HG03064 (cell line): ENCODE results near the gene SC5D.
A peak's percentile ranks its signal among the peaks of the same experiment; 100 is the strongest.

Source experiments
- ATAC-seq: cut with Tn5 transposase; IDR thresholded peaks from one replicate; pipeline ENCODE4 v1.9.1; 2021; ENCODE audit warnings: low read depth; ENCODE audit not compliant: unreplicated experiment

Gene SC5D, protein sequence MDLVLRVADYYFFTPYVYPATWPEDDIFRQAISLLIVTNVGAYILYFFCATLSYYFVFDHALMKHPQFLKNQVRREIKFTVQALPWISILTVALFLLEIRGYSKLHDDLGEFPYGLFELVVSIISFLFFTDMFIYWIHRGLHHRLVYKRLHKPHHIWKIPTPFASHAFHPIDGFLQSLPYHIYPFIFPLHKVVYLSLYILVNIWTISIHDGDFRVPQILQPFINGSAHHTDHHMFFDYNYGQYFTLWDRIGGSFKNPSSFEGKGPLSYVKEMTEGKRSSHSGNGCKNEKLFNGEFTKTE

DNA sequence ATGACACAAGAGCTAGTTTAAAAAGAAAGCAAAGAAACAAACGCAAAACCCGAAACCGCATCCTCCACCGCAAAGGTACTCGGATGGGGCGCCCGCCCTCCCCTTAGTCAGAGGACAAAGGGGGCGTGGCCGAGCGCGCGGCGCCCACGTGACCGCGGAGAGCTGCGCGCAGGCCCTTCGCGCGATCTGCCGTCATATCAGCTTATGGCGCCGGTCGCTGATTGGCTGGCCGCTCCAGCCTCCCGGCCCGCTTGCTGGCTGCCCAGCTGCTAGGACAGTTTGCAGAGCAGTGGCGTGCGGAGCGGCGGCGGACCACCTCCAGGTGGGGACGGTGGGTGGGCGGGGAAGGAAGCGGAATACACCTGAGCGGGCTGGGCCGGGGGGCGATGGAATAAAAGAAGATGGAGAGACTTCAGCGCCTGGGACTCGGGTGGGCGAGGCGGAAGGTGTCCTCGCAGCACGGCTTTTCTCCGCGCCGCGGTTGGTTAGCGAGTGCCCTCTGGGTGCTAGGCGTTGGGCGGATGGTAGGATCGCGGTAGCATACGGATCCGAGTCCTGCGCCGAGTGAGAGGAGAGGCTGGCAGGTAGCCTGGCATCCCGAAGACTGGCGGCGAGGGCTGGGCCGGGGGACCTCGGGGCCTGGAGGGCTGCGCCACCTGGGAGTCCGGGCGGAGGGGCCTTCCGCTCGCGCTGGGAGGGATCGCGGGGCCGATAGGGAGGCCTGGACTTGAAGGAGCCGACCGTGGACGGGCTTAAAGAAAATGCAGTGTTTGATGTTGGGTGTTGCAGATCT lies at the start of gene SC5D:
SC5D (plus strand) TSS at position 277 of the 793 bp plus-strand sequence. CDS start 10,605 bp downstream, outside the sequence.
- ATAC-seq, result peak; percentile 93

DNA sequence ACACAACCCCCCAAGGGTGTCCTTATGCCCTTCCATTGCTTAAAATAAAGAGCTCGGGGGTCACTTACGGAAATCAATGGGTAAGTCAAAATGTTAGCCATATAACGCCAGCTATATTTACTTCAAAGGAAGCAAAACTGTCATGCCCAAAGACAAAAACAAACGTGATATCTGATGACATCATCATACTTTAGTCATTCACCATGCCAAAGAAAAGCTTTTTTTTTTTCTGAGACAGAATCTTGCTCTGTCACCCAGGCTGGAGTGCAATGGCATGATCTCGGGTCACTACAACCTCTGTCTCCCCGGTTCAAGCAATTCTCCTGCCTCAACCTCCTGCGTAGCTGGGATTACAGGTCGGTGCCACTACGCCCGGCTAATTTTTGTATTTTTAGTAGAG lies 47.7 kb upstream of the SC5D start:
- no peak for ATAC-seq

DNA sequence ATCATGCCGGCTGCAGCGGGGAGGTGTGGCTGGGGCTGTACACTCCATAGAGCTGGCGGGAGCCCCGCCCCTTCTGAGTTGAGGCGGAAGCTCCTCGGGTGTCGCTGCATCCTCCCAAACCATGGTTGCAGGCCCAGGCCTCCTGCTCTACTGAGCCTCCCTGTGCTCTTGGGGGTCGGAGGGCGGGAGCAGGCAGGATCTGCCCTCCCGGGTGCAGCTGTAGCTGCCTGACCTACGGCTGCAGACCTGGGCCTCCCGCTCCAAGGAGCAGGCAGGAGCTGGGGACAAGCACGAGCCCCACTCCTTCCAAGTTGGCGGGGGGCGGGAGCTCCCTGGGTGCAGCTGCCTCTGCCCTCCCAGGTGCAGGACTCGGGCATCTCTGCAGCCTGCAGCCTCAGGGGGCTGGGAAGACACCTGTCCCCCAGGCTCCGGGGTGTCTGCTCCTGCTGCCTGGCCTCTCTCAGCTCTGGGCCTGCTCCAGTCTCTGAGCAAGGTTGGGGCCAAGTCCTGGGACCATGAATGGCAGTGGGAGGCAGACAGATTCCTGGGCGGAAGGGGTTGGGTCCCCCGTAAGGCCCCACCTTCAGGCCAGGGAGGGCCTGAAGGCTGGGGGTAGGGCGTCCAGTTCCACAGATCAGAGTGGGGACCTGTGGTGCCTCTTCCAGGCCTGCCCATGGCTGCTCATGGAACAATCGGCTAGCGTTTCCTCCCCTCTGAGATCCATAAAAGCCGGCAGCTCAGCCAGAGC lies 46.4 kb upstream of the SC5D start:
- ATAC-seq, result no peak

DNA sequence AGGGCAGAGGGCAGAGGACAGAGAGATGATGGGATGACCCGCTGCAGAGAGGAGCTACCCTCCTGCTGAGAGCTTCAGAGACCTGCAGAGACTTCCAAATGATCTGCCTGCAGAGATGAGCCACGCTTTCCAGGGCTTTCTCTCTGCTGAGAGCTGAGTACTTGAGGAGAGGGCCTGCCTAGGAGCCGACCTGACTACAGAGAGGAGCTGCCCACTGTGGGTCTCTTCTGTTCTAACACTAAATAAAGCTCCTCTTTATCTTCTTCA lies 45.9 kb upstream of the SC5D start:
- ATAC-seq, result no peak

DNA sequence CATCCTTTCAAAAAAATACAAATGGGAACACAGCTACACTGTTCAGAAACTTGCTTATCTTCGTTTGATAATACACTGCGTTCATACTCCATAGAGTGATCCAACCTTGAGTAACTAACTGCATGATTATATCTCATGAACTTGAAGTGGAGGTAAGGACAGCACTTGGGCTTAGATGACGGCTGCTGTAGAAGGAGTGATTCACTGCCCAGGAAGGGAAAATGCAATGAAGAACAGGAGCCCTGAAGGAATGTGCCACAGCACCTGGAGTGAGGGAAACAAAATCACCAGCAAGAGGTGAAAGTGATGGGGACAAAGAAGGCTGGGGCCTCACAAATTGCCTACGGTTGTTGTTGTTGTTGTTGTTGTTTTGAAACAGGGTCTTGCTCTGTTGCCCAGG lies 44.1 kb upstream of the SC5D start:
- no peak for ATAC-seq

DNA sequence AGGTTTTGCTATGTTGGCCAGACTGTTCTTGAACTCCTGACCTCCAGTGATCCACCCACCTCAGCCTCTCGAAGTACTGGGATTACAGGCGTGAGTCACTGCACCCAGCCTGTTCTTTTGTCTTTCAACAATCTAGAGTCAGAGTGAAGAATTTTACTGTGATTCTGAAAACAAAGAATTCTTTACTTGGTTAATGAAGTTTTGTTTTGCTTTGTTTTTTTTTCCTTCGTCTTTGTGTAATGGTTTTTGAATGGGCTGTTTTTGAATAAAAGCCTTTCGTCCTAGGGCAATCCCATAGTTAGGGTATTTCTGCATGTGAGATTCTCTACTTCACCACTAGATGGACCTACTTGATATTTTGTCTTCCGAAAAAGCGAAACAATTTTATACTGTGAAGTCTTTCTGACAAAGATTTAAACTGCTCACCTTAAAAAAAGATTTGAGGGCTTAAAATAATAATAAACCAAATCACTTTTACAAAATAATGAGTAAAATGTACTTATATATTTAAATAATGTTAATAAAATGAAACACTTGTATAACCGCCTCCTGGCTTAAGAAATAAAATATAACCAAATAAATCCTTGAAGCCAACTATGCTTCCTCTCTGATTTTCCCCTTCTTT lies 43.4 kb upstream of the SC5D start:
- ATAC-seq, result no peak

DNA sequence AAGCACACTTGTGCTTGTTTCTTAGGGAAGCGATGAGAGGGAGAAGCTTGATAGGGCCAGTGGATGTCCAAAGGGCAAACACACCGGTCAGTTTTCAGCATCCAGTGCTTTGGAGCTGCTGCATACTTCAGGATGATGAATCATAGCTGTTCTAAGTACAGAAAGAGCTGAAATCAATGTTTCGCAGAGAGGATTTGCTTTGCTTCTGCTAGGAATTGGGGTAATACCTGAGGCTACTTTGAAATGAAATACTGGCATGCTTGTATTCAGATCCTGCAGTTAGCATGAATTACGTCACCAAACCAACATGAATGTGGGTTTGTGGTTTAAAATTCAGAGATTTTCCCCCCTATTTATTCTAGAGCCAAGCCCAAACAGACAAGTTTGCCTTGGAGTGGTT lies 41.7 kb upstream of the SC5D start:
- no peak for ATAC-seq

DNA sequence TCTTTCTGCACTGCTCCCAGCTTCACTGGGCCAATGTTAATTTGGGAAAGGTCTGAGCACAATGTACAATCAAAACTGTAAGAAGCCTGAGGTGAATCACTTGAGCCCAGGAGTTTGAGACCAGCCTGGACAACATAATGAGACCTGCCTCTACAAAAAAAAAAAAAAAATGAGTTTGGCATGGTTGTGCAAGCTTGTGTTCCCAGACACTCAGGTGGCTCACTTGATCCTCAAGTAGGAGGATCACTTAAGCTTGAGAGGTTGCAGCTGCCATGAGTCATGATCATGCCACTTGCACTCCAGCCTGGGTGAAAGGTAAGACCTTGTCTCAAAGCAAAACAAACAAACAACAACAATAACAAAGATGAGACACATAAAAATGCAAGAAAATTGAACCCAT lies 38.6 kb upstream of the SC5D start:
- no peak for ATAC-seq

DNA sequence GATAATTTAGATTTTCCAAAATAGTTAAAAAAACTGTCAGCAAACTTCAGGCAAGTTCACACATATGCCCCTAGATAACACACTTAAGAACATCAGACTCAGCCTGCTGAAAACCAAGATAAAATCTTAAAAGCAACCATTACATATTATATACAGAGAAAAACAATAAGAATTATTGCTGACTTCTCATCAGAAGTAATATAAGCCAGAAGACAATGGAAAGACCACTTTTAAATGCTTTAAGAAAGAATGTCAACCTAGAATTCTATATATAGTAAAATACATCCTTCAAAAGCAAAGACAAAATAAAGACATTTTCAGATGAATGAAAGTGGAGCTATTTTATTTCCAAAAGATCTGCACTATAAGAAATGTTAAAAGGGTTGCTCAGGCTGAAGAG lies 37.8 kb upstream of the SC5D start:
- ATAC-seq, result no peak

DNA sequence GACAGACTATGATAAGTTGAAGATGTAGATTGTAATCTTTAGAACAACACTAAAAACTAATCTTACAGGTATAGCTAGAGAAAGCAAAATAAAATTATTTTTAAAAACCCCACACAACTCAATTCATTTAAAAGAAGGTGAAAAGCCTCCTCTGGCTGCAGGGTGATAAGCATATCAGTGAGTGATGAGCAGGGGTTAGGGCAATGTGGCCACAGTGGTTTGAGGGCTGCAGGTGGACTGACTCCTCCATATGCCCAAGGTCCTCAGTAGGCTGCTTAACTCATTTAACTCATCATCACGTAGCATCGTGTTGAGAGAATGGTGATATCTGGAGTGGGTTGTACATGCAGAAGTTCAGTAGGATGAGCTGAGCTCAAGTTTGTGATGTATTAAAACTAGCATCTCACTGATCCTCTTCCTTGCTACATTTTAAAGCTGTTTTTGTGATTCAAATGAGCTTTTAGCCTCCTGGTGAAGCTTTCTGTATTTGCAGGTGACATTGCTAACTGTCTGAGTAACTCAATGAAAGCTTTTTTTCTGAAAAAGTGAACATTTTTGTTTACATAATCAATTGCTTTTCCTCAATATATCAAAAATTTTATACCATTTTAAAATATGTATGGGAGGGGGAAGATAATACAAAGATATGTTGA lies 37.0 kb upstream of the SC5D start:
- no peak for ATAC-seq

DNA sequence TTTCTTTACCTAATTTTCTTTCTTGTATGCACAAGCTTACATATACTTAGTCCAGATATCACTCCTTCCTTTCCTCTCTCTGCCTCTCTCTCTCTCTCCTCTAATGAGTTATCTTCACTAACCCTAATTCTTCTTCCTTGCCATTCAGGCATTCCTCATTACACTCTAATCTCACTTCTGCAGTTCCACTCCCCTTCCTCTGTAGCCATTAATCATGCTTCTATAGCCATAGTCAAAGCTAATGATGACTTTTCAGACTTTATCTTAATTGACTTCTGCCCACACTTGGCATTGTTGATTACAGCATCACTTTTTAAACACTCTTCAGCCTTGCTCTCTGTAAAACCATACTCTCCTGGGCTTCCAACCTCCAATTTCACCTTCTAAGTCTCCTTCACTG lies 35.3 kb upstream of the SC5D start:
- no peak for ATAC-seq

DNA sequence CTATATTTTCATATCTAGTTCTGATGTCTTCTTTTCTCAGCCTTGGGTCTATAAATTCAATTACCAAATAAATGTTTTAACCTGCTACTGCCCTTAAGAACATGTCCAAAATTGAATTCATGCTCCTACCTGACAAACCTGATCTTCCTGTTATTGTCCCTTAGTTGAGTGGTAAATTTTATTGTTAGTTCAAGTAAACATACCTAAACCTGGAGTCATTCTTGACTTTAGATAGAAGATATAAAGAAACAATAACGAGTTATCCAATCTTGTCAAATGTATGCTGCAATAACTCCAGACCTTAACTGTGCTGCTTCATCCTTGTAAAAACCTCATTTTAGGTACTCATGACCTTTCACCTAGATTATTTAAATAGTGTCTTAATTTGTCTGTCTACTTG lies 34.6 kb upstream of the SC5D start:
- no peak for ATAC-seq

DNA sequence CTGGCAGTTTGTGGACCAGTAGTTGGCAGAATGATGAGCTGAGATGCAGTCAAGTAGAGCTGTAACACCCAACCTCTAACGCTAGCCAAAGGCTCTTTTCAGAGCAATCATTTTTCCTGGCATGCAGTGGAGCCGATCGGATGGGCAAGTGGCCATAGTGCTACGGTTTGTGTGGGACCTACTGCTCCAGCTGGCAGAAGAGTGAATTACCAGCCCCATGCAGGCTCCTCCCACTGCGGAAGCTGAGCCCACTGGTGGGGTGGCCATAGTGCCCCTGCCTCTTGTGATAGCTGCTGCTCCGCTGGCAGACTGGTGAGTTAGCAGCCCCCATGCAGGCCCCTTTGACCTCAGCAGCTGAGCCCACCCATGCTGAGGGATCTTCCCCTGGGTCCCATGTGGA lies 27.0 kb upstream of the SC5D start:
- ATAC-seq, result no peak

DNA sequence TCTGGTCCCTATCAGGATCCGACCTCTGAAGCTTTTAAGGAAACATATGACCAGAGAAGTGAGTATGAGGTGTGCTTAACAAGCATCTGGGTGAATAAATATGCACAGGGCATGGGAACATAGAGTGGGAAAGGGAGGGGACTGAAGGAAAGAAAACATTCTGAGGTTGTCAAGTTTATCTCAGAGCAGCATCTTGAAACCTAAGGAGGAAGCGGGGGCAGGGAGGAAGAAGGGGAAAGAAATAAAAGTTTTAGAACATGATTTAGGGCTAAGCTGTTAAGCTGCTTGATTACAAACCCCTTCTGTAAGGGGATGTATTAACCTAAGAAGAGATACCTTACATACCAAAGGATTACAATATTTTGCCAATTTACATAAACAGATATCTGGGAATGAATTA lies 24.0 kb upstream of the SC5D start:
- no peak for ATAC-seq

DNA sequence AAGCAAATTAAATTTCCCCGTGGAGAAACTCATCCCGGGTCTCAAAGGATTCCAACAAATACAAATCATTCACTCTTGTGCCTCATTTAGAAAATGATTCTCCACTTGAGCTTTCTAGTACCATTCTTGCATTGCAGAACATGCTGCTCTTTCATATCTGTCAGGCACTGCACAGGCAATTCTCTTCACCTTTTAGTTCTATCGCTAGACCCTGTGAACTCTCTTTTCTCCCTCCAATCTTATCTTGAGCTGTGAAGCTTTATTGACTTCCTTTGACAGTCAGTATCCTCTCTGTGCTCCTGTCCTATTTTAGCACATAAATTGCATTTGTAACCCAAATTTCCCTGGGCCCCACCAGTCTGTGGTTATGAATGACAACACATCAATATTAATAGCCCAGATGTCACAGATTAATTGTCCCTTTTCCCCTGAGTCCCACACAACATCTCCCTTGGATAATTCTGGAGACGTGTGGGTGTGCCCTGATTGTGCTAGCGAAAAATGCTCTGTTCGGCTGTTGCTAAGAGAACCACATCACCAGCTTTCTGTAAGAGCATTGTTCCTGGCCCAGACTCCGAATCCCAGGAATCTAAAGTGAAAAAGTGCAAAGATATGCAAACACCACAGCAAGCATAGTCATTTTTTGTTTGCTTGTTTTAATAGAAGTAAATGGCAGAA lies 22.4 kb upstream of the SC5D start:
- ATAC-seq, result no peak

DNA sequence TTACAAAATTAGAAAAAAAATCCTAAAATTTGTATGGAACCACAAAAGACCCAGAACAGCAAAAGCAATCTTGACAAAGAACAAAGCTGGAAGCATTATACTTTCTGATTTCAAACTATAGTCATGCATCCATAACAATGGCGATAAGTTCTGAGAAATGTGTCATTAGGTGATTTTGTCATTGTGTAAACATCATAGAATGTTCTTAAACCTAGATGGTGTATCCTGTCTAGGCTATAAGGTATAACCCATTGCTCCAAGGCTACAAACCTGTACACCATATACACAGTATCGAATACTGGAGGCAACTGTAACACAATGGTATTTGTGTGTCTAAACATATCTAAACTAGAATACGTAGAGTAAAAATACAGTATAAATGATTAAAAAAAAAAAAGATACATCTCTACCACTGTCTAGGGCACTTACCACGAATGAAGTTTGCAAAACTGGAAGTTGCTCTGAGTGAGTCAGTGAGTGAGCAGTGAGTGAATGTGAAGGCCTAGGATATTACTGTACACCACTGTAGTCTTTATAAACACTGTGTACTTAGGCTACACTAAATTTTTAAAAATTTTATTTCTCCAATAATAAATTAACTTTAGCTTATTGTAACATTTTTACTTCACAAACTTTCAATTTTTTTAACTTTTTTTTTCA lies 18.1 kb upstream of the SC5D start:
- ATAC-seq, result no peak

DNA sequence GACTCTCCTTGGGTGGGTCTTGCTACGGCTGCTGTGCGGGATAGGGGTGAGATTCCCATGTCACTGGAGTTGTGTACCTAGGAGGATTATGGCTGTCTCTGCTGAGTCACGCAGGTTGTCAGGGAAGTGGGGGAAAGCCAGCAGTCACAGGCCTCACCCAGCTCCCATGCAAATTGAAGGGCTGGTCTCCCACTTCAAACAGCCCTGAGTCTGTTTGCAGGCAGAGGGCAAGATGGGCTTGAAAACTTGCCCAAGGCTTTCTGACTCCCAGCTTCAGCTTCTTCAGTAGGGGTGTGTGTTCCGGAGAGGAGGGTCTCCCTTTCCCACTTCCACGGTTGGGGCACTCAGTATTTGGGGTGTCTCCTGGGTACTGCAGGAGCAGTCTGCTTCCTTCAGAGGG lies 10.9 kb upstream of the SC5D start:
- ATAC-seq, result no peak

DNA sequence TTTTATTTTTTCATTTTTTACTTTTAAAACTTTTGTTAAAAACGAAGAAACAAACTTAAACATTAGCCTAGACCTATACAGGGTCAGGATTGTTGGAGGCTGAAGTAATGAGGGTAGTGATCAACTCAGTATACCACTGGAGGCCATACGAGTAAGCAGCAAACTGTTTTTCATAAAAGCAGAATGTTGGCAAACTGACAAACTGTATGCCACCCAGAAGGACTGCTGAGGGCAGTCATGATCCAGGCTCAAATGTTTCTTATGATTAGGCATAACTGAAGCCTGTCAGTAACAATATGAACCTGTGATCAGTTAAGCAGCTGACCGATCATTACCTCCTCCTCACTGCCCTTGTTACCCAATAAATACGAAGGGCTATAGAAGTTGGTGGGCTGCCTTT lies 10.2 kb upstream of the SC5D start:
- no peak for ATAC-seq

DNA sequence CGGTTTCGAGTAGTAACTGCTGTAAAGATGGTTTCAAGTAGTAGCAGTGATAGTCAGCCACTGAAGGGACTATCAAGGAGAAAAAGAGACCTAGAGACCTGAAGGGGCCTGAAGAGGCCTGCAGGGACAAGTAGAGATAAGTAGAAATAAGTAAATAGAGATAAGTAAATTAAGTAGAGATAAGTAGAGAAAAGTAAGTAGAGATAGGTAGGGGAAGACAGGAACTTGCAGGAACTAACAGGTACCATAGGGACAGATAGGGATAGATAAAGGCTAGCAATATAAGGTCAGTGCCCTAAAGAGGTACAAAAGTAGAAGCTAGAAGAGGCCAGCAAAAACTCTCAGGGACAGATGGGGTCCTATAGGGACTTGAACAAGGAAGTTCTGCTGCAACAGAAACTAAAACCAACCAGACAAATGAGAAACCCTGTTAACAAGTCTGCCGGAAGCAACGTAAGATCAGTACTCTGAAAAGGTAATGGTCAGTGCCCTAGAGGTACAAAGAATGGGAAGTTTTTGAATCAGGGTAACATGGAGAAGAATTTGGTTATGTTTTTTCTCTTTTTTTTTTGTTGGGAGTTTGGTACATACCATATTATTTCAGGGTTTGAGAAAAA lies 9.6 kb upstream of the SC5D start:
- ATAC-seq, result peak; percentile 71
